OCI-LY3 (cell line): ENCODE measurements around the gene MGMT.

ENCODE experiments used
- CTCF ChIP-seq: fragments of 200-600, 300-600 bp; sonication (generic); IDR thresholded peaks from 2 replicates; pipeline ENCODE4 v1.5.1; 2014; ENCODE audit warnings: antibody characterized with exemption, low read length, low read depth
- EZH2phosphoT487 ChIP-seq: fragments of 200-600 bp; shearing (Covaris generic); IDR thresholded peaks from 2 replicates; pipeline ENCODE4 v1.6.1; 2018; ENCODE audit warnings: antibody characterized with exemption, mixed run types, low read depth

- TF ChIP-seq CTCF: no peak
- TF ChIP-seq EZH2phosphoT487: no peak
Measured at GRCh38 chr10:129742742-129743550, 275.9 kb downstream of the MGMT start.
